ENCODE measurements around the gene ADAMTSL3. TPM values are rescaled to one million over a fixed set of nuclear protein-coding genes. Genes with fewer than 3 reads are reported as not detected.

Gene ADAMTSL3
- total and polyA plus RNA-seq, 2 of the 4 experiments (the other 2 are of a cell fraction): under 0.01 to 0.02 TPM

DNA sequence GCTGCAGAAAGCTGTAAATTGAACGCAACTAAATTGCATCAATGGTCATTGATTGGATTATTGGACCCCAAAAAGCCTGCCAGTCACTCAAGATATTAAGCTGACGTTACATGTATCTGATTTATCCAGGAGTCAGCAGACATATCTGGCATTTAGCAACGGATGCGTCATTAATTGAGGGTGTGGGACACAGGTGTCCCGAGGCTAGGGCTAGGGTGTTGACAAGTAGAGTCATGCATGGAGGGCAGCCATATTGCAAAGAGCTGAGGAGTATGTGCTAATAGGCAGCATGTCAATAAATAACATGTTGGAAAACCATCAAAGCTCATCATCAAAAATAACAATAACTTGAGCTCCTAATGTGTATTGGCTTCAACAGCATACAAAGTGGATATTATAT lies 347.1 kb downstream of the ADAMTSL3 start:
- BruUV-seq (replicated peaks): no TSS peak
- Histone ChIP-seq H3K27me3 (ENCODE audit: control insufficient read depth, insufficient read depth, low read length) (no peaks in the 10 kb centered on the region), H4K20me1 (ENCODE audit: insufficient read depth, low read length) (no peaks in the 10 kb centered on the region), H3K4me1 (ENCODE audit: control insufficient read depth, insufficient read depth, low read length) (no peaks in the 10 kb centered on the region), H3K56ac (ENCODE audit: extremely low read depth, insufficient read depth, low read length) (no peak overlapping the region), H4K8ac (ENCODE audit: low read depth in 2 of 2, low read length in 2 of 2) (no peak overlapping the region), H3K79me1 (ENCODE audit: low read depth in 1 of 2, low read length in 2 of 2) (no peaks in the 10 kb centered on the region), H4K91ac (ENCODE audit: insufficient read depth, low read depth, low read length) (no peak overlapping the region), H2AK5ac (ENCODE audit: low read depth, low read length) (no peak overlapping the region), H3K9ac (ENCODE audit: low read depth, low read length) (no peak overlapping the region), H3K23ac (ENCODE audit: low read depth, low read length) (no peak overlapping the region), H4K5ac (ENCODE audit: low read depth, low read length) (no peak overlapping the region), H2BK20ac (ENCODE audit: low read depth, low read length) (no peak overlapping the region), H2BK15ac (ENCODE audit: low read depth, low read length) (no peak overlapping the region), H2BK120ac (ENCODE audit: low read depth, low read length) (no peak overlapping the region), H3K18ac (ENCODE audit: low read depth, low read length) (no peak overlapping the region), H2AK9ac (replicated peaks; ENCODE audit: low read depth, low read length, poor library complexity) (no peak overlapping the region), H3K27ac (ENCODE audit: insufficient read depth, low read length) (no peak overlapping the region), H2BK5ac (ENCODE audit: low read depth, low read length, poor library complexity, severe bottlenecking) (no peak overlapping the region), H3K9me1 (ENCODE audit: insufficient read depth, low read length) (no peaks in the 10 kb centered on the region), H3K4me3 (ENCODE audit: insufficient read depth, low read depth, low read length) (no peak overlapping the region), H3K14ac (replicated peaks; ENCODE audit: low read depth, low read length) (no peak overlapping the region), H3K9me3 (ENCODE audit: control insufficient read depth, insufficient read depth, low read length) (peaks cover 2% of the 10 kb centered on the region; the same call in 1 of the 2 replicates), H3K36me3 (ENCODE audit: control insufficient read depth, insufficient read depth, low read length) (no peaks in the 10 kb centered on the region), H2AFZ (replicated peaks; ENCODE audit: low read length, poor library complexity) (no peak overlapping the region), H3K4me2 (ENCODE audit: low read depth, low read length) (no peak overlapping the region), H3K4ac (ENCODE audit: low read depth, low read length) (no peak overlapping the region)
- intact Hi-C loops (cut with micrococcal nuclease) (no loop called here), in situ Hi-C loops (cut with MboI; ENCODE audit: low sequenced_read_pairs) (loop anchor here (25.0 kb wide), 1 partner anchor 739 kb away; no protein-coding TSS in a partner anchor), dilution Hi-C loops (cut with HindIII; ENCODE audit: low sequenced_read_pairs, unreplicated experiment) (no loop called here)
- ATAC-seq (ENCODE audit: low read depth): no peak
- CTCF ChIA-PET: no interaction called here
- POLR2A ChIA-PET (ENCODE audit: unreplicated experiment): no interaction called here
- no peak for DNase-seq
- TF ChIP-seq MXI1 (IDR thresholded peaks at IDR 0.05; ENCODE audit: borderline replicate concordance, low read depth, low read length) (no peak), BHLHE40 (IDR thresholded peaks at IDR 0.05; ENCODE audit: low read depth, low read length) (no peak), FOS (IDR thresholded peaks at IDR 0.05; ENCODE audit: low read depth, low read length) (no peak), SMC3 (IDR thresholded peaks at IDR 0.05; ENCODE audit: low read depth, low read length) (no peak), RFX5 (IDR thresholded peaks at IDR 0.05; ENCODE audit: low read depth, low read length) (no peak), POLR2A (IDR thresholded peaks at IDR 0.05; ENCODE audit: low read depth, low read length) (no peak), MAFK (IDR thresholded peaks at IDR 0.05; ENCODE audit: low read depth, low read length) (no peak), NFE2L2 (IDR thresholded peaks at IDR 0.05; ENCODE audit: low read depth, low read length) (no peak), CHD1 (IDR thresholded peaks at IDR 0.05; ENCODE audit: low read depth, low read length) (no peak), CEBPB (IDR thresholded peaks at IDR 0.05; ENCODE audit: low read depth, low read length) (no peak), MAZ (IDR thresholded peaks at IDR 0.05; ENCODE audit: borderline replicate concordance, low read depth, low read length) (no peak), RCOR1 (IDR thresholded peaks at IDR 0.05; ENCODE audit: insufficient replicate concordance, low read length) (no peak), RAD21 (IDR thresholded peaks at IDR 0.05; ENCODE audit: low read length) (no peak)
- TF ChIP-seq, protein P1, sequence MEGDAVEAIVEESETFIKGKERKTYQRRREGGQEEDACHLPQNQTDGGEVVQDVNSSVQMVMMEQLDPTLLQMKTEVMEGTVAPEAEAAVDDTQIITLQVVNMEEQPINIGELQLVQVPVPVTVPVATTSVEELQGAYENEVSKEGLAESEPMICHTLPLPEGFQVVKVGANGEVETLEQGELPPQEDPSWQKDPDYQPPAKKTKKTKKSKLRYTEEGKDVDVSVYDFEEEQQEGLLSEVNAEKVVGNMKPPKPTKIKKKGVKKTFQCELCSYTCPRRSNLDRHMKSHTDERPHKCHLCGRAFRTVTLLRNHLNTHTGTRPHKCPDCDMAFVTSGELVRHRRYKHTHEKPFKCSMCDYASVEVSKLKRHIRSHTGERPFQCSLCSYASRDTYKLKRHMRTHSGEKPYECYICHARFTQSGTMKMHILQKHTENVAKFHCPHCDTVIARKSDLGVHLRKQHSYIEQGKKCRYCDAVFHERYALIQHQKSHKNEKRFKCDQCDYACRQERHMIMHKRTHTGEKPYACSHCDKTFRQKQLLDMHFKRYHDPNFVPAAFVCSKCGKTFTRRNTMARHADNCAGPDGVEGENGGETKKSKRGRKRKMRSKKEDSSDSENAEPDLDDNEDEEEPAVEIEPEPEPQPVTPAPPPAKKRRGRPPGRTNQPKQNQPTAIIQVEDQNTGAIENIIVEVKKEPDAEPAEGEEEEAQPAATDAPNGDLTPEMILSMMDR (conservative IDR thresholded peaks at IDR 0.05; ENCODE audit: low read depth, low read length): no peak
- TF ChIP-seq, protein P2, sequence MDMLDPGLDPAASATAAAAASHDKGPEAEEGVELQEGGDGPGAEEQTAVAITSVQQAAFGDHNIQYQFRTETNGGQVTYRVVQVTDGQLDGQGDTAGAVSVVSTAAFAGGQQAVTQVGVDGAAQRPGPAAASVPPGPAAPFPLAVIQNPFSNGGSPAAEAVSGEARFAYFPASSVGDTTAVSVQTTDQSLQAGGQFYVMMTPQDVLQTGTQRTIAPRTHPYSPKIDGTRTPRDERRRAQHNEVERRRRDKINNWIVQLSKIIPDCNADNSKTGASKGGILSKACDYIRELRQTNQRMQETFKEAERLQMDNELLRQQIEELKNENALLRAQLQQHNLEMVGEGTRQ (IDR thresholded peaks at IDR 0.05; ENCODE audit: low read depth, low read length): no peak
- TF ChIP-seq, protein P3, sequence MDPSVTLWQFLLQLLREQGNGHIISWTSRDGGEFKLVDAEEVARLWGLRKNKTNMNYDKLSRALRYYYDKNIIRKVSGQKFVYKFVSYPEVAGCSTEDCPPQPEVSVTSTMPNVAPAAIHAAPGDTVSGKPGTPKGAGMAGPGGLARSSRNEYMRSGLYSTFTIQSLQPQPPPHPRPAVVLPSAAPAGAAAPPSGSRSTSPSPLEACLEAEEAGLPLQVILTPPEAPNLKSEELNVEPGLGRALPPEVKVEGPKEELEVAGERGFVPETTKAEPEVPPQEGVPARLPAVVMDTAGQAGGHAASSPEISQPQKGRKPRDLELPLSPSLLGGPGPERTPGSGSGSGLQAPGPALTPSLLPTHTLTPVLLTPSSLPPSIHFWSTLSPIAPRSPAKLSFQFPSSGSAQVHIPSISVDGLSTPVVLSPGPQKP (IDR thresholded peaks at IDR 0.05; ENCODE audit: borderline replicate concordance, low read depth, low read length): no peak
- WGBS, 2 experiments (ENCODE audit: extremely low coverage in 2 of 2, insufficient read length in 1 of 2): 50% methylated on average over 1 of the region's 5 CpGs; no CpG with 5 or more reads in 1 of the 2 experiments
